ENCODE data around the gene DLG2. TPM values are rescaled to one million over a fixed set of nuclear protein-coding genes. Genes with fewer than 3 reads are reported as not detected.
A peak's percentile ranks its signal among the peaks of the same experiment; 100 is the strongest.
"Not testable (repeated sequence)": the region's sequence is repeated elsewhere in the genome, so short reads cannot be mapped to it uniquely, and the experiment has no call there.

The DLG2 gene
- polyA plus RNA-seq, 1 donor = 14.7 TPM

GRCh38 chr11:83746921-83747585 lies 1880.1 kb downstream of the DLG2 start:
- no peak for DNase-seq

GRCh38 chr11:83744620-83745192 lies 1882.4 kb downstream of the DLG2 start:
- no peak for DNase-seq

- no peak for DNase-seq
These were observed 1890.5 kb downstream of the DLG2 start for GRCh38 chr11:83736684-83737083.

- no peak for DNase-seq
These were observed 1893.0 kb downstream of the DLG2 start for GRCh38 chr11:83734120-83734519.

- DNase-seq = not testable (repeated sequence)
These were observed 1895.9 kb downstream of the DLG2 start for GRCh38 chr11:83731288-83731687.

GRCh38 chr11:83728281-83728680 lies 1898.9 kb downstream of the DLG2 start:
- DNase-seq = no peak

GRCh38 chr11:83727251-83727650 lies 1899.9 kb downstream of the DLG2 start:
- no peak for DNase-seq

GRCh38 chr11:83726316-83726715 lies 1900.8 kb downstream of the DLG2 start:
- no peak for DNase-seq

GRCh38 chr11:83725728-83726127 lies 1901.4 kb downstream of the DLG2 start:
- peak; percentile 74 for DNase-seq

GRCh38 chr11:83725269-83725560 lies 1901.9 kb downstream of the DLG2 start:
- no peak for DNase-seq

GRCh38 chr11:83723999-83724398 lies 1903.1 kb downstream of the DLG2 start:
- DNase-seq = peak; percentile 82

- peak; percentile 62 for DNase-seq
These were observed 1904.6 kb downstream of the DLG2 start for GRCh38 chr11:83722392-83723119.

- no peak for DNase-seq
These were observed 1905.9 kb downstream of the DLG2 start for GRCh38 chr11:83721263-83721662.

GRCh38 chr11:83720675-83721074 lies 1906.5 kb downstream of the DLG2 start:
- no peak for DNase-seq

GRCh38 chr11:83717537-83717936 lies 1909.6 kb downstream of the DLG2 start:
- DNase-seq = no peak

GRCh38 chr11:83715927-83716535 lies 1911.1 kb downstream of the DLG2 start:
- no peak for DNase-seq

- DNase-seq = peak; percentile 72
These were observed 1913.4 kb downstream of the DLG2 start for GRCh38 chr11:83713708-83714107.

- no peak for DNase-seq
These were observed 1916.0 kb downstream of the DLG2 start for GRCh38 chr11:83711106-83711527.

- DNase-seq = no peak
These were observed 1917.7 kb downstream of the DLG2 start for GRCh38 chr11:83709434-83709833.

- no peak for DNase-seq
These were observed 1920.6 kb downstream of the DLG2 start for GRCh38 chr11:83706566-83706965.

GRCh38 chr11:83702796-83703195 lies 1924.3 kb downstream of the DLG2 start:
- DNase-seq = no peak

- DNase-seq = no peak
These were observed 1929.6 kb downstream of the DLG2 start for GRCh38 chr11:83697518-83697917.

- DNase-seq = peak; percentile 32
These were observed 1932.1 kb downstream of the DLG2 start for GRCh38 chr11:83695046-83695445.
